Measurements from ENCODE around the gene TMEM232. TPM values are rescaled to one million over a fixed set of nuclear protein-coding genes. Genes with fewer than 3 reads are reported as not detected.

Gene TMEM232
- total and polyA plus RNA-seq, 2 experiments from 2014 or later: 1.3 to 1.9 TPM

DNA sequence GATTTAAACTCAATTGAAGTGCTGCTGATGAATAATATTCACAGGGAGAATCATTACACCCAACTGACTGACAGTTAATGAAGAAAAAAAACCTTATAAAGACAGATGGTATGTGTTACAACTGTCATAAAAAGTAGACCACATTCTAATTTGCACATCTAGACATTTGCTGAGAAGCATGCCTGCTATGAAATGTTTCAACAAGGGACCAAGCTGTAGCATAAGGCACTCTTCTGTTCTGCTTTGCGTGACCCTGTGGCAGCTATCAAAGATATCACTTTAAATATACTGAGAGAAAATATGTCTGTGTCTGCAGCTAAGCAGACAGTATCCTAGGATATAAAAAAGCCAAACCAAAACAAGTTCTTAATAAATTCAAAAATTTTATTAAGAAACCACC lies 153.7 kb downstream of the TMEM232 start:
- Mint-ChIP-seq H3K4me3 (no peak overlapping the region), H3K36me3 (ENCODE audit: low read depth) (no peaks in the 10 kb centered on the region; the same call in 2 of the 3 replicates), H3K27me3 (ENCODE audit: insufficient read depth, low read depth, poor library complexity) (no peaks in the 10 kb centered on the region), H3K4me1 (no peaks in the 10 kb centered on the region; the same call in 2 of the 3 replicates), H3K27ac (no peak overlapping the region), H3K9me3 (no peaks in the 10 kb centered on the region)
- Histone ChIP-seq H3K79me2 (replicated peaks; ENCODE audit: insufficient read depth) (no peaks in the 10 kb centered on the region), H3K4me2 (no peak overlapping the region), H3K4me1 (ENCODE audit: insufficient read depth) (no peaks in the 10 kb centered on the region), H2AFZ (no peak overlapping the region), H4K20me1 (replicated peaks; ENCODE audit: insufficient read depth) (no peaks in the 10 kb centered on the region), H3K4me3 (no peak overlapping the region), H3F3A (replicated peaks; ENCODE audit: low read depth) (no peaks in the 10 kb centered on the region), H3K27ac (ENCODE audit: low read depth) (no peak overlapping the region), H3K9me2 (ENCODE audit: insufficient read depth) (peaks cover 20% of the 10 kb centered on the region), H3K27me3 (ENCODE audit: insufficient read depth) (no peaks in the 10 kb centered on the region), H3K36me3 (ENCODE audit: insufficient read depth) (no peaks in the 10 kb centered on the region)
- TF ChIP-seq REST (IDR thresholded peaks at IDR 0.05; ENCODE audit: unreplicated experiment) (no peak), EZH2 (IDR thresholded peaks at IDR 0.05; ENCODE audit: low read depth, unreplicated experiment) (no peak), STAT1 (IDR thresholded peaks at IDR 0.05; ENCODE audit: unreplicated experiment) (no peak), ZNF462 (CRISPR knock-in tag; IDR thresholded peaks at IDR 0.05) (no peak), ZNF331 (CRISPR knock-in tag; IDR thresholded peaks at IDR 0.05; ENCODE audit: low read depth) (no peak), ZNF114 (CRISPR knock-in tag; IDR thresholded peaks at IDR 0.05) (no peak), NANOG (IDR thresholded peaks at IDR 0.05; ENCODE audit: borderline replicate concordance) (no peak), JUNB (IDR thresholded peaks at IDR 0.05; ENCODE audit: unreplicated experiment) (no peak), EZH2phosphoT487 (IDR thresholded peaks at IDR 0.05; ENCODE audit: unreplicated experiment) (no peak), CTCF (conservative IDR thresholded peaks at IDR 0.05; ENCODE audit: low read depth in 2 of 2) (no peak), POLR2AphosphoS5 (IDR thresholded peaks at IDR 0.05; ENCODE audit: low read depth) (no peak), ETS1 (IDR thresholded peaks at IDR 0.05) (no peak), CREB1 (CRISPR knock-in tag; IDR thresholded peaks at IDR 0.05; ENCODE audit: low read depth) (no peak)
- ATAC-seq (no peak), DNase-seq (ENCODE audit: low spot score) (no peak)
